ENCODE results near the gene SPIRE1. TPM values are rescaled to one million over a fixed set of nuclear protein-coding genes. Genes with fewer than 3 reads are reported as not detected.

Gene SPIRE1
- polyA plus RNA-seq (22.2 and 23.7 TPM in 2 replicates), polyA minus RNA-seq (44.8 and 55.0 TPM in 2 replicates)

DNA sequence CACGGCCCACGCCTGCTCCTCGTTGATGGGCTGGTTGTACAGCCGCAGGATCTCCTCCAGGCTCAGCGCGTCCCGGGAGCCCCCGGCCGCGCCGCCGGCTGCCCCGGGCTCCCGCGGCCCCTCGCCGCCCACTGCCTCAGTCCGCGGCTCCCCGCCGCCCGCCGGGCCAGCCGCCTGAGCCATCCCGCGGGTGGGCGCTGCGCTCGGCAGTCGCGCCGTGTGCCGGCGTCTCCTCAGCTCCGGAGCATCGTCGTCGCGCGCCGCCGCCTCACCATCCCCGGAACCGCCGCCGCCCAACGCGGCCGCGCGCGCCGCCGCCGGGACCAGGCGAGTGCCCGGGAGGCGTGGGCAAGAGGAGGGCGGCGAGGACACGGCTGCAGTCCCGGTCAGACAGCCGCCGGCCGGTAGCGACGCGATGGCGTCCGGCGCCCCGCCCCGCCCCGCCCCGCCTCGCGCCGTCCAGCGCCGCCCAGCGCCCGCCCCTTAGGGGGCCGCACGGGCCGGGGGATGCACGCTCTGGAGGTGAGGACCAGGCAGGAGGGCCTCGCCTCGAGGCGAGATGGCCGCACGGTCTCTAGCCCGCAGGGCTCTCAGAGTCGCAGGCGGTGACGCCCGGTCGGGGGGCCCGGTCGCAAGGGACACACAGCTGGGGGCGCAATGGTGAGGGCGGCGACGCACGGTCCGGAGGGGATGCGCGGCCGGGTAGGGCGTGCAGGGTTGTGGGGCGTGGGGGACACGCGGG lies at the start of gene SPIRE1:
SPIRE1 (minus strand) TSS at position 424 of the 742 bp plus-strand sequence; CDS start at position 183, 241 bp downstream.
- TF ChIP-seq SMC3 (conservative IDR thresholded peaks at IDR 0.05; ENCODE audit: poor library complexity) (no peak), MXI1 (conservative IDR thresholded peaks at IDR 0.05; ENCODE audit: poor library complexity, severe bottlenecking) (no peak), TAF1 (IDR thresholded peaks at IDR 0.05; ENCODE audit: low read depth) (peak; percentile 0), EZH2 (IDR thresholded peaks at IDR 0.05; ENCODE audit: borderline replicate concordance, insufficient read depth, low read length, poor library complexity, severe bottlenecking) (no peak), RAD21 (conservative IDR thresholded peaks at IDR 0.05) (no peak), CTCF (IDR thresholded peaks at IDR 0.05; ENCODE audit: poor library complexity, severe bottlenecking) (no peak), POLR2AphosphoS5 (IDR thresholded peaks at IDR 0.05) (no peak), EP300 (conservative IDR thresholded peaks at IDR 0.05; ENCODE audit: poor library complexity, severe bottlenecking) (no peak)
- TF ChIP-seq, protein P1, sequence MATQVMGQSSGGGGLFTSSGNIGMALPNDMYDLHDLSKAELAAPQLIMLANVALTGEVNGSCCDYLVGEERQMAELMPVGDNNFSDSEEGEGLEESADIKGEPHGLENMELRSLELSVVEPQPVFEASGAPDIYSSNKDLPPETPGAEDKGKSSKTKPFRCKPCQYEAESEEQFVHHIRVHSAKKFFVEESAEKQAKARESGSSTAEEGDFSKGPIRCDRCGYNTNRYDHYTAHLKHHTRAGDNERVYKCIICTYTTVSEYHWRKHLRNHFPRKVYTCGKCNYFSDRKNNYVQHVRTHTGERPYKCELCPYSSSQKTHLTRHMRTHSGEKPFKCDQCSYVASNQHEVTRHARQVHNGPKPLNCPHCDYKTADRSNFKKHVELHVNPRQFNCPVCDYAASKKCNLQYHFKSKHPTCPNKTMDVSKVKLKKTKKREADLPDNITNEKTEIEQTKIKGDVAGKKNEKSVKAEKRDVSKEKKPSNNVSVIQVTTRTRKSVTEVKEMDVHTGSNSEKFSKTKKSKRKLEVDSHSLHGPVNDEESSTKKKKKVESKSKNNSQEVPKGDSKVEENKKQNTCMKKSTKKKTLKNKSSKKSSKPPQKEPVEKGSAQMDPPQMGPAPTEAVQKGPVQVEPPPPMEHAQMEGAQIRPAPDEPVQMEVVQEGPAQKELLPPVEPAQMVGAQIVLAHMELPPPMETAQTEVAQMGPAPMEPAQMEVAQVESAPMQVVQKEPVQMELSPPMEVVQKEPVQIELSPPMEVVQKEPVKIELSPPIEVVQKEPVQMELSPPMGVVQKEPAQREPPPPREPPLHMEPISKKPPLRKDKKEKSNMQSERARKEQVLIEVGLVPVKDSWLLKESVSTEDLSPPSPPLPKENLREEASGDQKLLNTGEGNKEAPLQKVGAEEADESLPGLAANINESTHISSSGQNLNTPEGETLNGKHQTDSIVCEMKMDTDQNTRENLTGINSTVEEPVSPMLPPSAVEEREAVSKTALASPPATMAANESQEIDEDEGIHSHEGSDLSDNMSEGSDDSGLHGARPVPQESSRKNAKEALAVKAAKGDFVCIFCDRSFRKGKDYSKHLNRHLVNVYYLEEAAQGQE (IDR thresholded peaks at IDR 0.05; ENCODE audit: borderline replicate concordance) = peak; percentile 10
- no peaks in the 10 kb centered on the region for H3K27me3 ChIP-seq (ENCODE audit: insufficient read depth, low read depth, low read length)
- no peaks in the 10 kb centered on the region for H3F3A ChIP-seq (ENCODE audit: insufficient read depth, low read length, poor library complexity, severe bottlenecking)
- H3K79me2 ChIP-seq (replicated peaks; ENCODE audit: insufficient read depth, low read length) = peaks cover 14% of the 10 kb centered on the region
- H3K27ac ChIP-seq (ENCODE audit: low read length) = peak within 1 kb of the TSS; percentile 68
- peak within 1 kb of the TSS; percentile 57 for H3K4me2 ChIP-seq (ENCODE audit: low read length)
- peak within 1 kb of the TSS; percentile 76 for H2AFZ ChIP-seq (ENCODE audit: low read depth, low read length)
- H3K36me3 ChIP-seq (ENCODE audit: insufficient read depth, low read length) = no peaks in the 10 kb centered on the region
- H4K20me1 ChIP-seq (ENCODE audit: insufficient read depth) = no peaks in the 10 kb centered on the region
- no peaks in the 10 kb centered on the region for H3K9me3 ChIP-seq (ENCODE audit: low read length)
- peak within 1 kb of the TSS; percentile 85 for H3K9ac ChIP-seq (ENCODE audit: low read length)
- H3K9me2 ChIP-seq (ENCODE audit: insufficient read depth, low read length) = no peaks in the 10 kb centered on the region
- H3K4me3 ChIP-seq (ENCODE audit: low read length) = peak within 1 kb of the TSS; percentile 93

GRCh38 chr18:12703664-12704063 lies 45.8 kb upstream of the SPIRE1 start:
- H3K4me3 ChIP-seq (ENCODE audit: low read length) = peak overlapping the region; percentile 98
- TF ChIP-seq EP300 (conservative IDR thresholded peaks at IDR 0.05; ENCODE audit: poor library complexity, severe bottlenecking) (no peak), CTCF (IDR thresholded peaks at IDR 0.05; ENCODE audit: poor library complexity, severe bottlenecking) (no peak), POLR2AphosphoS5 (IDR thresholded peaks at IDR 0.05) (no peak), EZH2 (IDR thresholded peaks at IDR 0.05; ENCODE audit: borderline replicate concordance, insufficient read depth, low read length, poor library complexity, severe bottlenecking) (no peak), RAD21 (conservative IDR thresholded peaks at IDR 0.05) (no peak), SMC3 (conservative IDR thresholded peaks at IDR 0.05; ENCODE audit: poor library complexity) (no peak)
- TF ChIP-seq, protein P1 (IDR thresholded peaks at IDR 0.05; ENCODE audit: borderline replicate concordance) = no peak
- peaks cover 5% of the 10 kb centered on the region for H3F3A ChIP-seq (ENCODE audit: insufficient read depth, low read length, poor library complexity, severe bottlenecking)
- no peaks in the 10 kb centered on the region for H4K20me1 ChIP-seq (ENCODE audit: insufficient read depth)
- H3K9me3 ChIP-seq (ENCODE audit: low read length) = no peaks in the 10 kb centered on the region
- no peaks in the 10 kb centered on the region for H3K27me3 ChIP-seq (ENCODE audit: insufficient read depth, low read depth, low read length)
- peak overlapping the region; percentile 90 for H3K9ac ChIP-seq (ENCODE audit: low read length)
- H3K27ac ChIP-seq (ENCODE audit: low read length) = peak overlapping the region; percentile 94
- H3K36me3 ChIP-seq (ENCODE audit: insufficient read depth, low read length) = peaks cover 3% of the 10 kb centered on the region
- peaks cover 46% of the 10 kb centered on the region for H3K79me2 ChIP-seq (replicated peaks; ENCODE audit: insufficient read depth, low read length)
- no peaks in the 10 kb centered on the region for H3K9me2 ChIP-seq (ENCODE audit: insufficient read depth, low read length)
- peak overlapping the region; percentile 96 for H2AFZ ChIP-seq (ENCODE audit: low read depth, low read length)
- peak overlapping the region; percentile 49 for H3K4me2 ChIP-seq (ENCODE audit: low read length)

Data from neural cell (in vitro differentiated cells).